Keratinocyte (primary cell): ENCODE results near the gene CHRNB4.

Experiments used
- CTCF ChIP-seq, 3 experiments: IDR thresholded peaks in 1 of 3; conservative IDR thresholded peaks in 1 of 3; optimal IDR thresholded peaks in 1 of 3; 2 replicates in 2 of 3; 3 replicates in 1 of 3; pipeline versions ENCODE3 to v1.5.1; 2011; ENCODE audit warnings: low read length in 3 of 3, mild to moderate bottlenecking in 3 of 3, moderate library complexity in 2 of 3, control low read depth in 1 of 3, inconsistent platforms in 1 of 3; ENCODE audit not compliant: insufficient read depth in 2 of 3; ENCODE audit errors: extremely low read depth in 1 of 3
- EZH2 ChIP-seq: IDR thresholded peaks from one replicate; pipeline ENCODE4 v1.6.1; 2012; ENCODE audit warnings: inconsistent platforms, mild to moderate bottlenecking, low read length, moderate library complexity

DNA sequence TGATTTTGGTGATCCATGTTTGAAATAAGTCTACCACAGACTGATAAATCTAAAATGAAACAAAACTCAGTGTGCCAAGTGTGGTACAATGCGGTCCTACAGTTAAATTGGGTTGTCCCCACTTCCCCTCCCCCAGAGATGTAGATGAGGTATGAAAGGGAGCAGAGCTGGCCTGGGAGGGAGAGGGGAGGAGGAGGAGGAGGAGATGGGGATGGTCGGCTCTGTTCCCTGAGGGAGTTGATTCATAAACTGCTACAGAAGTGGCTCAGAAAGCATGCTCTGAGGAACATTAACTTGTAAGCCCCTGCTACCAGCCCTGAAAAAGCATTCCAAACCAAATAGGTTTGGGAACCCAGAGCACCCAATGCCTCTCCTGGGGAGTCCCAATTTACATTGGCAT lies 28.0 kb upstream of the CHRNB4 start:
- TF ChIP-seq CTCF (optimal IDR thresholded peaks at IDR 0.05 in 1 of 3, IDR thresholded peaks at IDR 0.05 in 1 of 3, conservative IDR thresholded peaks at IDR 0.05 in 1 of 3; ENCODE audit: extremely low read depth in 1 of 3, insufficient read depth in 2 of 3, low read length in 3 of 3) (no peak), EZH2 (no peak)
